ENCODE measurements around the gene ELMO1. TPM values are rescaled to one million over a fixed set of nuclear protein-coding genes. Genes with fewer than 3 reads are reported as not detected.

The ELMO1 gene
- total RNA-seq, 1 experiment from 2014 or later = 1.1 TPM

GRCh38 chr7:37079420-37079819 is 369.2 kb downstream of the ELMO1 start:
- no peaks in the 10 kb centered on the region for H4K20me1 ChIP-seq (ENCODE audit: insufficient read depth)
- no TSS peak for BruUV-seq (replicated peaks)

DNA sequence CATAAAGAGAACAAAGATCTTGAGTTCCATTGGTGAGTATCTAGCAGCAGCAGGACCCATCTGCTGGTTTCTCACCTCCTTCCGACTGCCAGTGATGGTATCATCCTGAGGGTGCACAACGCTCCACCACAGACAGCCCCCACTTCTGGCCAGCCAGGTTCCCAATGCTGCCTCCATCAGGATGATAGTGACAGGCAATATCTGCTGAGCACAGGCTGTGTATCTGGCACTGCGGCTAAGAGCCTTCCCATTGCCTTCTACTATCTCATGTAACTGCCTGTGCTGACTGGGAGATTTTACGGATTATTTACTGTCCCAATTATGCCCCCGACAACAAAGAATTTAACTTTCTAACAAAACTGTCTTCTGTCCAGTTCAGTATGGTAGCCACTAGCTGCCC is 372.0 kb downstream of the ELMO1 start:
- RAD21 ChIA-PET (ENCODE audit: low non-redundant PET in 1 of 2, low total read pairs in 2 of 2, uncharacterized antibody in 2 of 2, unreplicated experiment in 2 of 2) = no interaction called here
- TF ChIP-seq POLR2A (IDR thresholded peaks at IDR 0.05; ENCODE audit: borderline replicate concordance, extremely low read depth, insufficient read depth, insufficient read length) (no peak), EZH2 (IDR thresholded peaks at IDR 0.05) (no peak), YY1 (IDR thresholded peaks at IDR 0.05; ENCODE audit: extremely low read depth, insufficient replicate concordance, low read depth, low read length) (no peak), CEBPB (IDR thresholded peaks at IDR 0.05; ENCODE audit: low read depth) (no peak), EZH2phosphoT487 (IDR thresholded peaks at IDR 0.05; ENCODE audit: borderline replicate concordance) (no peak), ZFX (IDR thresholded peaks at IDR 0.05) (no peak), SP1 (IDR thresholded peaks at IDR 0.05; ENCODE audit: low read depth) (no peak), SRF (IDR thresholded peaks at IDR 0.05; ENCODE audit: low read depth) (no peak), TCF7L2 (IDR thresholded peaks at IDR 0.05; ENCODE audit: borderline replicate concordance, extremely low read depth, insufficient read depth, insufficient read length) (no peak), POLR2AphosphoS5 (IDR thresholded peaks at IDR 0.05; ENCODE audit: low read depth, low read length) (no peak), MAX (IDR thresholded peaks at IDR 0.05) (no peak)
- TF ChIP-seq, protein P1, sequence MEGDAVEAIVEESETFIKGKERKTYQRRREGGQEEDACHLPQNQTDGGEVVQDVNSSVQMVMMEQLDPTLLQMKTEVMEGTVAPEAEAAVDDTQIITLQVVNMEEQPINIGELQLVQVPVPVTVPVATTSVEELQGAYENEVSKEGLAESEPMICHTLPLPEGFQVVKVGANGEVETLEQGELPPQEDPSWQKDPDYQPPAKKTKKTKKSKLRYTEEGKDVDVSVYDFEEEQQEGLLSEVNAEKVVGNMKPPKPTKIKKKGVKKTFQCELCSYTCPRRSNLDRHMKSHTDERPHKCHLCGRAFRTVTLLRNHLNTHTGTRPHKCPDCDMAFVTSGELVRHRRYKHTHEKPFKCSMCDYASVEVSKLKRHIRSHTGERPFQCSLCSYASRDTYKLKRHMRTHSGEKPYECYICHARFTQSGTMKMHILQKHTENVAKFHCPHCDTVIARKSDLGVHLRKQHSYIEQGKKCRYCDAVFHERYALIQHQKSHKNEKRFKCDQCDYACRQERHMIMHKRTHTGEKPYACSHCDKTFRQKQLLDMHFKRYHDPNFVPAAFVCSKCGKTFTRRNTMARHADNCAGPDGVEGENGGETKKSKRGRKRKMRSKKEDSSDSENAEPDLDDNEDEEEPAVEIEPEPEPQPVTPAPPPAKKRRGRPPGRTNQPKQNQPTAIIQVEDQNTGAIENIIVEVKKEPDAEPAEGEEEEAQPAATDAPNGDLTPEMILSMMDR (IDR thresholded peaks at IDR 0.05 in 2 of 3, conservative IDR thresholded peaks at IDR 0.05 in 1 of 3; ENCODE audit: borderline replicate concordance in 1 of 3, insufficient read depth in 1 of 3, low read depth in 2 of 3, low read length in 2 of 3) = no peak
- no peak overlapping the region for H3K9ac ChIP-seq (ENCODE audit: low read length)
- ATAC-seq = no peak
- CTCF ChIA-PET = no interaction called here
- POLR2A ChIA-PET = no interaction called here
- no peak overlapping the region for H3K4me3 ChIP-seq (replicated peaks in 1 of 2; ENCODE audit: low read depth in 1 of 2, low read length in 2 of 2)
- H3K4me1 ChIP-seq (ENCODE audit: control insufficient read depth in 1 of 2, insufficient read depth in 2 of 2, low read length in 2 of 2) = peaks cover 4 to 8% of the 10 kb centered on the region in 2 experiments; a peak in 2 of 4 replicates
- H3K9me2 ChIP-seq (ENCODE audit: insufficient read depth) = no peaks in the 10 kb centered on the region
- H3K27me3 ChIP-seq (ENCODE audit: insufficient read depth, low read length) = no peaks in the 10 kb centered on the region
- intact Hi-C loops (cut with micrococcal nuclease) = no loop called here
- H3K4me2 ChIP-seq (ENCODE audit: low read length) = no peak overlapping the region
- H4K20me1 ChIP-seq (ENCODE audit: insufficient read depth) = no peaks in the 10 kb centered on the region
- no peak overlapping the region for H2AFZ ChIP-seq (ENCODE audit: low read depth, low read length, poor library complexity, severe bottlenecking)
- no peaks in the 10 kb centered on the region for H3K9me3 ChIP-seq (ENCODE audit: control insufficient read depth in 1 of 2, insufficient read depth in 1 of 2, low read depth in 1 of 2, low read length in 2 of 2)
- H3K27ac ChIP-seq (ENCODE audit: low read depth, low read length) = no peak overlapping the region
- no peaks in the 10 kb centered on the region for H3K79me2 ChIP-seq (ENCODE audit: insufficient read depth, low read length)
- no peak for DNase-seq (ENCODE audit: low read depth, low spot score)
- no TSS peak for BruUV-seq (replicated peaks)
- no peaks in the 10 kb centered on the region for H3K36me3 ChIP-seq (ENCODE audit: control insufficient read depth in 1 of 2, insufficient read depth in 2 of 2, low read length in 2 of 2)

More at GRCh38 chr7:37079420-37079819, 369.2 kb downstream of the ELMO1 start:
- Histone ChIP-seq H3K9me2 (ENCODE audit: insufficient read depth) (no peaks in the 10 kb centered on the region), H3K36me3 (ENCODE audit: control insufficient read depth in 1 of 2, insufficient read depth in 2 of 2, low read length in 2 of 2) (no peaks in the 10 kb centered on the region), H3K9me3 (ENCODE audit: control insufficient read depth in 1 of 2, insufficient read depth in 1 of 2, low read depth in 1 of 2, low read length in 2 of 2) (no peaks in the 10 kb centered on the region), H3K79me2 (ENCODE audit: insufficient read depth, low read length) (no peaks in the 10 kb centered on the region), H3K4me2 (ENCODE audit: low read length) (no peak overlapping the region), H3K27me3 (ENCODE audit: insufficient read depth, low read length) (no peaks in the 10 kb centered on the region), H3K9ac (ENCODE audit: low read length) (no peak overlapping the region), H3K4me3 (replicated peaks in 1 of 2; ENCODE audit: low read depth in 1 of 2, low read length in 2 of 2) (no peak overlapping the region), H3K27ac (ENCODE audit: low read depth, low read length) (no peak overlapping the region), H2AFZ (ENCODE audit: low read depth, low read length, poor library complexity, severe bottlenecking) (no peak overlapping the region), H3K4me1 (ENCODE audit: control insufficient read depth in 1 of 2, insufficient read depth in 2 of 2, low read length in 2 of 2) (peaks cover 4 to 5% of the 10 kb centered on the region in 2 experiments; a peak in 2 of 4 replicates)
- ChIA-PET RAD21 (ENCODE audit: low non-redundant PET in 1 of 2, low total read pairs in 2 of 2, uncharacterized antibody in 2 of 2, unreplicated experiment in 2 of 2) (no interaction called here), POLR2A (no interaction called here), CTCF (no interaction called here)
- TF ChIP-seq, protein P1 (IDR thresholded peaks at IDR 0.05 in 2 of 3, conservative IDR thresholded peaks at IDR 0.05 in 1 of 3; ENCODE audit: borderline replicate concordance in 1 of 3, insufficient read depth in 1 of 3, low read depth in 2 of 3, low read length in 2 of 3) = no peak
- intact Hi-C loops (cut with micrococcal nuclease) = no loop called here
- no peak for ATAC-seq
- DNase-seq (ENCODE audit: low read depth, low spot score) = no peak
